Ishikawa (cell line): ENCODE results near the gene ZDHHC13.

Experiments
- EP300 ChIP-seq: IDR thresholded peaks from 2 replicates; pipeline ENCODE4 v1.6.1; 2012; ENCODE audit warnings: borderline replicate concordance
- NFIC ChIP-seq: IDR thresholded peaks from 2 replicates; pipeline ENCODE4 v1.6.1; 2012
- TAF1 ChIP-seq: IDR thresholded peaks from 2 replicates; pipeline ENCODE4 v1.6.1; 2012; ENCODE audit warnings: low read depth, mild to moderate bottlenecking
- YY1 ChIP-seq: IDR thresholded peaks from 2 replicates; pipeline ENCODE4 v1.6.1; 2012; ENCODE audit warnings: low read depth
- TF ChIP-seq, protein P1 (sequence below): IDR thresholded peaks from 2 replicates; pipeline ENCODE4 v1.6.1; 2012; ENCODE audit warnings: low read depth, mild to moderate bottlenecking

DNA sequence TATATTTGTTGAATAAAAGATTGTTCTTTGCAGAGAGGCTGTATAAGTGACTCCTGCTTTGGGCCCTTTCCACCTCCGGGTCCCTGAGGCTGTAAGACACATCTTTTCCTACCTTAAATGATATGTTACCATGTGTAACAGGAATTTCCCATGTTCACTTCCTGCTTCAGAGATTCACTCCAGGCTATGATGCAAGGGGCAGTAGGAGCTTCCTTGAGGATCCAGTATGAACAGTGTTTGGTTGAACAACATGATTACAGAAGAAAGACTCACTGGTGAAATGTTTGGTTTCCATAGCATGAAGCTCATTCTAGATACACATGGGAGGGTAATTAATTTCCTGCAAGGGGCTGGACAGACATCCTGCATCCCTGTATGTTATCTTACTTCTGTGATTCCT is 25.6 kb upstream of the ZDHHC13 start:
- TF ChIP-seq YY1, result no peak
- TF ChIP-seq EP300, result no peak
- TF ChIP-seq, protein P1, sequence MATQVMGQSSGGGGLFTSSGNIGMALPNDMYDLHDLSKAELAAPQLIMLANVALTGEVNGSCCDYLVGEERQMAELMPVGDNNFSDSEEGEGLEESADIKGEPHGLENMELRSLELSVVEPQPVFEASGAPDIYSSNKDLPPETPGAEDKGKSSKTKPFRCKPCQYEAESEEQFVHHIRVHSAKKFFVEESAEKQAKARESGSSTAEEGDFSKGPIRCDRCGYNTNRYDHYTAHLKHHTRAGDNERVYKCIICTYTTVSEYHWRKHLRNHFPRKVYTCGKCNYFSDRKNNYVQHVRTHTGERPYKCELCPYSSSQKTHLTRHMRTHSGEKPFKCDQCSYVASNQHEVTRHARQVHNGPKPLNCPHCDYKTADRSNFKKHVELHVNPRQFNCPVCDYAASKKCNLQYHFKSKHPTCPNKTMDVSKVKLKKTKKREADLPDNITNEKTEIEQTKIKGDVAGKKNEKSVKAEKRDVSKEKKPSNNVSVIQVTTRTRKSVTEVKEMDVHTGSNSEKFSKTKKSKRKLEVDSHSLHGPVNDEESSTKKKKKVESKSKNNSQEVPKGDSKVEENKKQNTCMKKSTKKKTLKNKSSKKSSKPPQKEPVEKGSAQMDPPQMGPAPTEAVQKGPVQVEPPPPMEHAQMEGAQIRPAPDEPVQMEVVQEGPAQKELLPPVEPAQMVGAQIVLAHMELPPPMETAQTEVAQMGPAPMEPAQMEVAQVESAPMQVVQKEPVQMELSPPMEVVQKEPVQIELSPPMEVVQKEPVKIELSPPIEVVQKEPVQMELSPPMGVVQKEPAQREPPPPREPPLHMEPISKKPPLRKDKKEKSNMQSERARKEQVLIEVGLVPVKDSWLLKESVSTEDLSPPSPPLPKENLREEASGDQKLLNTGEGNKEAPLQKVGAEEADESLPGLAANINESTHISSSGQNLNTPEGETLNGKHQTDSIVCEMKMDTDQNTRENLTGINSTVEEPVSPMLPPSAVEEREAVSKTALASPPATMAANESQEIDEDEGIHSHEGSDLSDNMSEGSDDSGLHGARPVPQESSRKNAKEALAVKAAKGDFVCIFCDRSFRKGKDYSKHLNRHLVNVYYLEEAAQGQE, result no peak
- no peak for TF ChIP-seq NFIC
- TF ChIP-seq TAF1, result no peak
